ENCODE data around the gene PPFIA2. TPM values are rescaled to one million over a fixed set of nuclear protein-coding genes. Genes with fewer than 3 reads are reported as not detected.

The PPFIA2 gene
- total RNA-seq, 1 donor from 2014 or later = 0.59 TPM

- Mint-ChIP-seq H3K4me3 (ENCODE audit: unreplicated experiment) (no peak overlapping the region), H3K9me3 (ENCODE audit: unreplicated experiment) (peaks cover 3% of the 10 kb centered on the region), H3K4me1 (ENCODE audit: low read depth, unreplicated experiment) (peaks cover 6% of the 10 kb centered on the region), H3K27me3 (ENCODE audit: low read depth, unreplicated experiment) (no peaks in the 10 kb centered on the region), H3K27ac (ENCODE audit: unreplicated experiment) (no peak overlapping the region), H3K36me3 (ENCODE audit: low read depth, unreplicated experiment) (no peaks in the 10 kb centered on the region)
- no peak overlapping the region for H2AFZ ChIP-seq (ENCODE audit: low read depth, low read length)
- no peaks in the 10 kb centered on the region for H3K79me2 ChIP-seq (ENCODE audit: insufficient read depth, low read length)
- no peaks in the 10 kb centered on the region for H4K20me1 ChIP-seq (ENCODE audit: insufficient read depth, low read length)
- H3K27me3 ChIP-seq (ENCODE audit: insufficient read depth, low read length) = no peaks in the 10 kb centered on the region
- FAIRE-seq (no peak), DNase-seq (ENCODE audit: low read depth) (no peak)
- H3K27ac ChIP-seq (ENCODE audit: low read depth, low read length) = no peak overlapping the region
- no peak overlapping the region for H3K4me3 ChIP-seq (ENCODE audit: insufficient read depth, low read depth, low read length)
- H3K9me3 ChIP-seq (ENCODE audit: insufficient read depth, low read depth, low read length) = no peaks in the 10 kb centered on the region
- H3K4me1 ChIP-seq (ENCODE audit: insufficient read depth, low read length) = no peaks in the 10 kb centered on the region
- no peak overlapping the region for H3K9ac ChIP-seq (ENCODE audit: low read length)
- H3K4me2 ChIP-seq (ENCODE audit: low read length) = no peak overlapping the region
- no peaks in the 10 kb centered on the region for H3K36me3 ChIP-seq (ENCODE audit: insufficient read depth, low read length)
- no peak for TF ChIP-seq EZH2 (IDR thresholded peaks at IDR 0.05; ENCODE audit: insufficient read depth, low read length)
- TF ChIP-seq CTCF (IDR thresholded peaks at IDR 0.05; ENCODE audit: insufficient read depth, low read depth, low read length) = no peak
These were observed 286.2 kb downstream of the PPFIA2 start for GRCh38 chr12:81472934-81473333.

- Mint-ChIP-seq H3K27ac (ENCODE audit: unreplicated experiment) (no peak overlapping the region), H3K27me3 (ENCODE audit: low read depth, unreplicated experiment) (no peaks in the 10 kb centered on the region), H3K4me3 (ENCODE audit: unreplicated experiment) (no peak overlapping the region), H3K4me1 (ENCODE audit: low read depth, unreplicated experiment) (peaks cover 7% of the 10 kb centered on the region), H3K36me3 (ENCODE audit: low read depth, unreplicated experiment) (no peaks in the 10 kb centered on the region), H3K9me3 (ENCODE audit: unreplicated experiment) (no peaks in the 10 kb centered on the region)
- no peak for DNase-seq (ENCODE audit: low read depth)
- Histone ChIP-seq H3K4me1 (ENCODE audit: insufficient read depth, low read length) (no peaks in the 10 kb centered on the region), H3K9ac (ENCODE audit: low read length) (no peak overlapping the region), H3K4me3 (ENCODE audit: insufficient read depth, low read depth, low read length) (no peak overlapping the region), H2AFZ (ENCODE audit: low read depth, low read length) (no peak overlapping the region), H3K79me2 (ENCODE audit: insufficient read depth, low read length) (no peaks in the 10 kb centered on the region), H3K27ac (ENCODE audit: low read depth, low read length) (no peak overlapping the region), H3K9me3 (ENCODE audit: insufficient read depth, low read depth, low read length) (no peaks in the 10 kb centered on the region), H3K4me2 (ENCODE audit: low read length) (no peak overlapping the region), H3K36me3 (ENCODE audit: insufficient read depth, low read length) (no peaks in the 10 kb centered on the region), H4K20me1 (ENCODE audit: insufficient read depth, low read length) (no peaks in the 10 kb centered on the region), H3K27me3 (ENCODE audit: insufficient read depth, low read length) (no peaks in the 10 kb centered on the region)
- TF ChIP-seq CTCF (IDR thresholded peaks at IDR 0.05; ENCODE audit: insufficient read depth, low read depth, low read length) (no peak), EZH2 (IDR thresholded peaks at IDR 0.05; ENCODE audit: insufficient read depth, low read length) (no peak)
- no peak for FAIRE-seq
These were observed 288.2 kb downstream of the PPFIA2 start for GRCh38 chr12:81470923-81471322.

- no peaks in the 10 kb centered on the region for H3K9me3 ChIP-seq (ENCODE audit: insufficient read depth, low read depth, low read length)
- no peaks in the 10 kb centered on the region for H4K20me1 ChIP-seq (ENCODE audit: insufficient read depth, low read length)
- H3K4me2 ChIP-seq (ENCODE audit: low read length) = peak overlapping the region; percentile 9
- H3K36me3 Mint-ChIP-seq (ENCODE audit: low read depth, unreplicated experiment) = no peaks in the 10 kb centered on the region
- H3K27me3 ChIP-seq (ENCODE audit: insufficient read depth, low read length) = no peaks in the 10 kb centered on the region
- H3K9me3 Mint-ChIP-seq (ENCODE audit: unreplicated experiment) = no peaks in the 10 kb centered on the region
- DNase-seq (ENCODE audit: low read depth) = peak; percentile 81
- H3K4me1 Mint-ChIP-seq (ENCODE audit: low read depth, unreplicated experiment) = peaks cover 19% of the 10 kb centered on the region
- TF ChIP-seq CTCF (IDR thresholded peaks at IDR 0.05; ENCODE audit: insufficient read depth, low read depth, low read length) (no peak), EZH2 (IDR thresholded peaks at IDR 0.05; ENCODE audit: insufficient read depth, low read length) (no peak)
- H2AFZ ChIP-seq (ENCODE audit: low read depth, low read length) = no peak overlapping the region
- H3K9ac ChIP-seq (ENCODE audit: low read length) = no peak overlapping the region
- no peak overlapping the region for H3K4me3 ChIP-seq (ENCODE audit: insufficient read depth, low read depth, low read length)
- no peak overlapping the region for H3K27ac ChIP-seq (ENCODE audit: low read depth, low read length)
- H3K27me3 Mint-ChIP-seq (ENCODE audit: low read depth, unreplicated experiment) = no peaks in the 10 kb centered on the region
- H3K36me3 ChIP-seq (ENCODE audit: insufficient read depth, low read length) = no peaks in the 10 kb centered on the region
- no peak overlapping the region for H3K4me3 Mint-ChIP-seq (ENCODE audit: unreplicated experiment)
- FAIRE-seq = peak; percentile 17
- H3K79me2 ChIP-seq (ENCODE audit: insufficient read depth, low read length) = no peaks in the 10 kb centered on the region
- H3K27ac Mint-ChIP-seq (ENCODE audit: unreplicated experiment) = no peak overlapping the region
- H3K4me1 ChIP-seq (ENCODE audit: insufficient read depth, low read length) = no peaks in the 10 kb centered on the region
These were observed 290.9 kb downstream of the PPFIA2 start for GRCh38 chr12:81468206-81468605.

Measured in astrocyte (in vitro differentiated cells and primary cell).